HL-60 (cell line): Measurements from ENCODE around the gene IQSEC3.

ENCODE experiments used
- CTCF ChIP-seq: IDR thresholded peaks from one replicate; pipeline ENCODE4 v1.5.1; 2011; ENCODE audit warnings: low read length, control low read depth, inconsistent platforms; ENCODE audit not compliant: insufficient read depth
- GABPA ChIP-seq: IDR thresholded peaks from 2 replicates; pipeline ENCODE4 v1.6.1; 2012; ENCODE audit warnings: low read depth
- POLR2AphosphoS5 ChIP-seq: IDR thresholded peaks from 2 replicates; pipeline ENCODE4 v1.6.1; 2012; ENCODE audit warnings: low read depth

GRCh38 chr12:177336-177979 is 110.9 kb downstream of the IQSEC3 start:
- no peak for TF ChIP-seq POLR2AphosphoS5
- no peak for TF ChIP-seq CTCF
- TF ChIP-seq GABPA: no peak
